HG02678 (cell line): ENCODE results near the gene SMPD2.

Experiments used
- ATAC-seq: cut with Tn5 transposase; IDR thresholded peaks from one replicate; pipeline ENCODE4 v1.9.1; 2021; ENCODE audit warnings: mild to moderate bottlenecking, moderate library complexity; ENCODE audit not compliant: unreplicated experiment

Gene SMPD2

DNA sequence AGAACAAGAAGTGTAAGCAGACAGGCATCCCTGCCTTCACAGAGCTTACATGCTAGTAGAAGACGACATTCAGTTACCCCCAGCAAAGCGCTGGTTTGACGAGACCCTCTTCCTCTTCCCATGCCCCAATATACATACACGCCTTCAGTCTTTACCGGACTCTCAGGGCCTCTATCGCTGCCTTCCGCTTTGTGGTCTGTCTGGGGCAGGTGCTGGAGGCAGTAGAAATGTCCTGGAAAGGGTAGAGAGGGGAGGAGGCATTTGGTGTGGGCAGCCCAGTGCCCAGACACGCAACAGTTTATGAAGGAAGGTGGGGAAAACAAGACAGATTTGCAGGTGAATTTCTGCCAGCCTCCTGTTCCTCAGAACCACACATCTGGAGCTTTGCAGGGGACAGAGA, 6.0 kb downstream of the SMPD2 start:
- ATAC-seq, result no peak

DNA sequence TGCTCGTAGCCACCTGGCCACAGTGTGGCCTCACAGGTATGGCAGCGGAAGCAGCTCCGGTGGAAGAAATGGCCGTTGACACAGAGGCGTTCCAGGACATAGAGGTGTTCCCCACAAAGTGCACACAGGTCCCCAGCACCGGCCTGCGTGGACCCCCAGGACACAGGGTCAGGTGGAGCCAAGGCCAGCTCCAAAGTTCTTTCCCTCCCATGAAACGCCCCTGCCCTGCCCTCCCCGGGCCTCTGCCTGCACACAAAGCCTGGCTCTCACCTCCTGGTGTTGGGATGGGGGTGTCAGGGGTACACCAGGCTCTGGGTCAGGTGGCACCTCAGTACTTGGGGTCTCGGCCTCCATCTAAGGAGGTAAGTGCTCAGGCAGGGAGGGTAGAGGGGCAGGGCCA, 6.6 kb downstream of the SMPD2 start:
- no peak for ATAC-seq

DNA sequence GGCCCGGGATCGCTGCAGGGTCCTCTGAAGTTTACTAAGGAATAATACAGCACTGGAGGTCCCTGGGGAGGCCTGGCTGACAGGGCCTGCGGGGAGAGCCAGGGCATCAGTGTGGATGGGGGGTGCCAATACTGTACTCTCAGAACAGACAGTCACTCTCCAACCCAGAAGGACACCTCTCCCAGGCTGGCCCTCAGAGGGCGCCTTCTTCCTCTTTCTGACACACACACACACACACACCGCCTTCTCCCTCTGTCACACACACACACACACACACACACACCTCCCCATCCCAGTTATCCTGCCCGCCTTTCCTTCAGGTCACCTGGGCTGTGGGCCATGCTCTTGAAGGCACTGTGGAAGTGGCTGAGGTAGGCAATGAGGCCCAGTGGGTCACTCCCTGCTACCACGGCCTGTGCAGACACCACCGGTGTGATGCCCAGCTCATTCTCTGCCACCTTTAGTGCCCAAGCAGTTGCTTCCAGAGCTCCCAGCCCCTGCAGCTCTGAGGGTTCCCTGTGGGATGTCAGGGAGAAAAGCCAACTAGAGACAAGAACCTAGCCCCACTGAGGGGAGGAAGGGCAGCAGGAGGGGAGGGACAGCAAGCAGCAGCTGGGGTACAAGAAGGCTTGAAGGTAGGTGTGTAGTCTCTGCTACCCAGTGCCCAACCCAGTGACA, 7.5 kb downstream of the SMPD2 start:
- ATAC-seq, result no peak

DNA sequence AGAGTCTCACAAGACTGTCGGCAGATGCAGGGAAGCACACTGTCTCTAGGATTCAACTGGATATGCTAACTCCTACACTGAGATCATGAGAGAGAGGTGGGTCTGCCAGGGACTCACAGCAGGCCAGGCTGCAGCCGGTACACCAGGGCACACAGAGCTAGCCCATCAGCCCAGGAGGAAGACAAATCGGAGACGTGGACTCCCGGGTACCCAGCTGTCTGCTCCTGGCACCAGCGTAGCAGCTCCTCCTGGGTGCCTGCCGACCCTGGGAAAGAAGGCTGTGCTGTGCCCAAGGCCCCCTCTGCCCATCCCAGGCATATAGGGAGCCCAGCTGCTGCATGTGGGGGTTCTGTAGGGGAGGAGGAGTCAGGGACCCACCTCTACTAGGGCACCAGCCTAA, 8.1 kb downstream of the SMPD2 start:
- no peak for ATAC-seq

DNA sequence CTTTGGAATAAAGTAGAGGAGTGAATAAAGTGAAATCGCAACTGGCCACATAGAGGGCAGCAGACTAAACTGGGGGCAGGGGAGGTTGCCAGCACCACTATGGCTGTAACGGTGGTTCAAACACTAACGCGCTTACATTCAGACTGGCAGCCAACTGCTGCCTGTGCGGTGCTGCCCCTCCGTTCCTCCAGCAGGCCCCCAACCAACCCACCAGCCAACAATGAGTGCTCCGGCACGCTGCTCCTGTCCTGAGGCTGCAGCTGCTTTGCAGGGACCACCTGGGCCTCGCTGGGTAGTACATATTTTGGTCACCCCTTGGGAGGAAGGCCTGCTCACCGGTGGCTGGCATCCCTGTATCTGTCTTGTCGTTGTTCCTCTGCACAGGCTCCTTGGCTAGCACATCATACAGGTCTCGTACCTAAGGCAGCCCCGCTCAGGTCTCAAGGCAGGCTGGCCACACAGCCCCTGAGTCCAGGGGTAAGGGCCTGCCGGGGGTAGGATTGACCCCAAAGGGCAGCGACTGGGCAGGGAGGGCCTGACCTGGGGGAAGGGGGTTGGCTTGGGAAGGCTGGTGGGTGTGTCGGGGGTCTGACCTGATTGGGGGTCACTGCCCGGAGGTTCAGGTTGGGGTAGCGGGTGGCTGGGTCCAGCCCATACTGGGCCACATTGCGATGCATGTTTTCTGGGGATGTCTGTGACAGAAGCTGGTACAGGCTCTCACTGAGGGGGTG, 8.7 kb downstream of the SMPD2 start:
- no peak for ATAC-seq

GRCh38 chr6:109449795-109450673, 9.5 kb downstream of the SMPD2 start:
- ATAC-seq, result no peak

DNA sequence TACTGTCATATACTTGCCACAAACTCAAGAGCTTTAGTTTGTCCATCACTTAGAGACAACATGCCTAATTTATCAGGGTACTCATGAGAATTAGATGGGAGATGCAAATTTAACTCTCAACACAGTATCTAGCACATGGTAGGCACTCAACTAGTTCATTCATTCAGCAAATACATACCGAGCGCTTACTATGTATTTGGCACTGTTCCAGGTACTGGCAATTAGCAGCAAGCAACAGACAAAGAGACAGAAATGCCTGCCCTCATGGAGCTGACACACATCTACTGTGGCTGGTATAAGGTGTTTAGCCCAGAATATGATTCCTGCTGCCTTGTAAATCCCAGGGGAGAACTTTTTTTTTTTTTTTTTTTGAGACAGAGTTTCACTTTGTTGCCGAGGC, 10.3 kb downstream of the SMPD2 start:
- ATAC-seq, result no peak

GRCh38 chr6:109451376-109451775, 10.9 kb downstream of the SMPD2 start:
- no peak for ATAC-seq

DNA sequence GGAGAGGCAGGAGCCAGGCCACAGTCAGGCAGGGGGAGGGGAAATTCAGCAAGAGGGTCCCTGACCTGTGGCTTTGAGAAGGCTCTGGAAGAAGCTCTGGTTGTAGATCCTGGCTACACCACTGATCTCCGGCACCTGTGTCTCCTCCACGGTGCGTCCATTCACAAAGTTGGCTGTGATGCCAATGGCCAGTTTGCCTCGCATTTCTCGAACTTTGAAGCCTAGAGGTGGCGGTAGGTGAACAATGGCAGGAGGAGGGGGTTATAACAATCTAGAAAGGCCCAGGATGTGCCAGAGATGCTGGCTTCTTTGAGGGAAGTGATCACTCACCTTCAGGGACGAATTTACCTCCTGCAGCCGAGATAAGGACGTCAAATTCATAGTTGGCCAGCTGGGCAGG, 11.7 kb downstream of the SMPD2 start:
- ATAC-seq, result no peak

GRCh38 chr6:109453156-109453555, 12.6 kb downstream of the SMPD2 start:
- ATAC-seq, result no peak

- no peak for ATAC-seq
Observed at GRCh38 chr6:109453594-109454495, 13.3 kb downstream of the SMPD2 start.

GRCh38 chr6:109454496-109455436, 14.2 kb downstream of the SMPD2 start:
- peak; percentile 32 for ATAC-seq

GRCh38 chr6:109455437-109456110, 15.1 kb downstream of the SMPD2 start, which contains the start of gene MICAL1:
TSS of gene MICAL1 (minus strand) at chr6:109455772. CDS start at chr6:109454196, 1,576 bp downstream.
- peak; percentile 70 for ATAC-seq

DNA sequence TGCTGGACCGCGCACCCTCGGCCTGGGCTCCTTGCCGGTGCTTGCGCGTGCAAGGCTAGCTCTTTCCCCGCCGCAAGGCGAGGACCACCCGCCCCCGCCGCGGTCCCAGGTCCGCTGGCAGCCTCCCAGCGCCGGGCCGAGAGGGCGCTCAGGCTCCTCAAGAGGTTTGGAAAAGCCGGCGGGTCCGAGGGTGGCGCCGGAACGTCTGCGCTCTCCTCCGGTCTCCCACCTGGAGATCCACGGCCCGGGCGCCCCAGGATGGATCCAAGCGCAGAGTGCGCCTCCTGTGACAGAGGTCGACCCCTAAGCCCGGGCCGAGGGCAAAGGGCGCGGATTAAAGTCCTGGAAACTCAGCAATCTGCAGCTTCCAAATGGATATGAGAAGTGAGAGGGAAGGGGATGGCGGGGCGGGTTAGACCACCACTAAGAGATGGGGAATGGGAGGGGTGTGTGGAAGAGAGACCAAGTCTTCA, 15.6 kb downstream of the SMPD2 start:
- ATAC-seq, result no peak

- ATAC-seq, result no peak
Observed at GRCh38 chr6:109456710-109457561, 16.4 kb downstream of the SMPD2 start.

- no peak for ATAC-seq
Observed at GRCh38 chr6:109457562-109457996, 17.1 kb downstream of the SMPD2 start.

GRCh38 chr6:109458774-109459531, 18.4 kb downstream of the SMPD2 start:
- ATAC-seq, result peak; percentile 24
